GM18502 (cell line): ENCODE data around the gene CELF4.

Source experiments
- ATAC-seq: cut with Tn5 transposase; IDR thresholded peaks from one replicate; pipeline ENCODE4 v1.9.1; 2021; ENCODE audit warnings: mild to moderate bottlenecking; ENCODE audit not compliant: unreplicated experiment, poor library complexity

The CELF4 gene

DNA sequence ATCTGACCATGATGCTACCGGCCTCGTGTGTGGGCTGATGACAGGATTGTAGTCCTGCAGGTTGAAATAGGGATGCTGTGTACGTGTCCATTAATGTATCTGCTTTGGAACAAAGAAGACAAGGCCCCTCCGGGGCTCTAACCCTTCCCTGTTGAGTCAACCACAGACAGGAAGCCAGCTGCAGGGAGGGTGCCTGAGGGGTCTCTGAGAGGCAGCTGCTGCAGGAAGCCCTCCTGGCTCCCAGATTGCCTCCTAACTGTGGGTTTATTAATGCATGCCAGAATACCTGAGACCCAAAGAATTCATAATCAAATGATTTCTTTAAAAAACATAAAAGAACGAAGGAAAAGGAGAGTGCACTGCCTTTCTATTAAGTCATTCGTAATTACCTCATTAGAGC is 140.4 kb downstream of the CELF4 start:
- ATAC-seq, result no peak

DNA sequence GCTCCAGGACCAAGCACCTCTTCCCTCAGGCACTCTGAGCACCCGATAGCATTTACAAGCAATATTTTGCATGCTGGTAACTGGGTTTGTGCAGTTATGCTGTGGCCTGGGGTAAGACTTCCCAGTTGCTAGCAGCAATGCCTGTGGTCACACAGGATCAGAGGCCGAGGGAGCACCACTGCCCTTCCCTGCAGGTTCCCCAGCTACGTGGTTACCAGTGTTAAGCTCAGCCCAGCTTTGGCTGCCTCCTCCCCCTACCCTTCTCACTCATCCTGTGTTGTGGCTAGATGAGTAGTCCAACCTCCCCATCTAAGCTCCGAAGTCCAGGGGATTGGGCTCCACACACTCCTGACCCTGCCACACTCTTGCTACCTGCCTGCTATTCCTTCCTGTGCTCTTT is 141.1 kb downstream of the CELF4 start:
- ATAC-seq, result no peak

DNA sequence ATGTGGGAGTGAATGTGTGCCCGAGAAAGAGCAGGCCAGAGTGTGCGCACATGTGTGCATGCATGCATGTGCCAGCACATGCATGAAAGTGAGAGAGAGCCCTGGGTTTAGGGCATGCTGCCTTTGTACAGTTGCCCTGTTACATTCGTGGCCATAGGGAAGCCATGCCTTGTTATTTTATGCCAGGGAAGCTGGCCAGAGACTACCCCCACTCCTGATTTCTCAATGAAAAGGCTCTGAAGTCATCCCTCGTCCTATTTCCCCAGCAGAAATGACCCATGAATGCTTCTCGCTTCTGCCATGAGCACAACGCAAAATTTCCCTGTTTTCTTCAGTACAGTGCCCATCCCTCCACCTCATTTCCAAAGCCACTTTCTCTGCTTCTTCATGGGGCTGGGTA is 143.0 kb downstream of the CELF4 start:
- no peak for ATAC-seq

DNA sequence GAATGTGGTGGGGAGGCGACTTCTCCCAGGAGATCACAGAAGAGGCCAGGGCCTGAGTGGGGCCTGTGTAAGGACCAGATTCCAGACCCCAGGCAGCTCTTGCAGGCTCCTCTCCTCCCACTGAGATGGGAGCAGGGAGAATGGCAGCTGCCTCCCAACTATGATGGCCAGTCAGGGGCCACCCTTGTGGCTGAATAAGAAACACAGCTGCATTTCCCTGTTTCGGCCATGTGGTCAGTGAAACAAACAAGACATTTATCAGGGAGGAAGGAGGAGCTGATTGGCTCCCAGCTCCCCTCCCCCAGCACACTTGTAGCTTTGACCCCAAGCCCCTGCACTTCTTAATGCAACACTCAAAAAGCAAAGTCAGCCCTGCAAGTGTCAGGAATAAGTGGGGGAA is 143.5 kb downstream of the CELF4 start:
- no peak for ATAC-seq

DNA sequence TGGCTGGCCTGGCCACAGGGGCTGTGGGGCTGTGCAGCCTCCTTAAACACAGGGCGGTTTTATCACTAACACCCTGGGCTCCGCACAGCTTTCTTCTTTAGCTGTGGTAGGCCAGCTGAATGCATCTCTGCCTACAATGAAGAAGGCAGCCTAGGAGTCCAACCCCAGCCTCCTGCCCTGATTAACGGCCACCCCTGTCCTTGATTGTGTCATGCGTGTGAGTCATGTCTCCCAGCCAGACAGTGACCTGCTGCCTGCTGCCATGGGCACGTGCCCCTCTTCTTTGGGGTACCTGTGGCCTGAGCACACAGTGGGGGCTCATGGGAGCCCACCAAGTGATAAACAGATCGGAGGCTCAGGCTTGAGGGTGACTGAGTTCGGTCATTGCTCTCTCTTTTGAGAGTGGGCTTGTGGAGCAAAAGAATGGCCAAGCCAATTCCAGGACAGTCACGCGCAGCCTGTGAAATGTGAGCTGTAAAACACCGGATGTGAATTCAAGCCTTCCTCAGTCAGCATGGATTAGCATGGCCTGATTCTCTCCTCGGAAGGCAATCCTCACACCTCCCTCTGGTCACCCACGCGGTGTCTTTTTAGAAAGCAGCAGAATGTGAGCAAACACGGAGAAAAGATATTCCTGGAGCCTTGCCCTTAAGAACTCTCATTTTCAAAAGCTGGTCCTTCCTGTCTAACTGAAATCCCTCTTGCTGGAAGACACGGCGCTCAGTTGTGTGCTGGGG is 144.1 kb downstream of the CELF4 start:
- no peak for ATAC-seq

DNA sequence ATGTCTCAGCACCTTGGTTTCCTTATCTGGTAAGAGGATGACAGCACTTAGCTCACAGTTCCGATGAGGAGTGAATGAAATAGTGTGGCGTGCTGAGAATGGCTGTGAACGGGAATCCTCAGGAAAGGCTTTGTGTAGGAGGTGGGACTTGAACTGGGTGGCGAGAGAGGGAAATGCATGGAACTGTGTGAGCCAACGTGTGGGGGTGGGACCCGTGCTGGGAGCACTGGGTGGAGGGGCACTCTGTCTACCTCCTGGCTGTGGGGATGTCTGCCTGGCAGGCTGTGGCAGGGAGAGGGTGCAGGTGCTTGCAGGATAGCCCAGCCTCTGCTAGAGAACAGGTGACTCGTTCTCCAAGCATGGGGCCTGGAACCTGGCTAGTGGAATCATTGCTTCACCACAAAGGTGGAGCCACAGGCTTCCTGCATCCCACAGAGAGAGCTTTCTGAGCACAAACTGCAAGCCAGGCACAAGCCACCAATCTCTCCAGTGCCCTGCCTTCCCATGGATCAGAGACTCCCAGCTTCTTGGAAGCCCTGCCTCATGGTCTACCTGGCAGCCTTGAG is 145.2 kb downstream of the CELF4 start:
- ATAC-seq, result no peak

DNA sequence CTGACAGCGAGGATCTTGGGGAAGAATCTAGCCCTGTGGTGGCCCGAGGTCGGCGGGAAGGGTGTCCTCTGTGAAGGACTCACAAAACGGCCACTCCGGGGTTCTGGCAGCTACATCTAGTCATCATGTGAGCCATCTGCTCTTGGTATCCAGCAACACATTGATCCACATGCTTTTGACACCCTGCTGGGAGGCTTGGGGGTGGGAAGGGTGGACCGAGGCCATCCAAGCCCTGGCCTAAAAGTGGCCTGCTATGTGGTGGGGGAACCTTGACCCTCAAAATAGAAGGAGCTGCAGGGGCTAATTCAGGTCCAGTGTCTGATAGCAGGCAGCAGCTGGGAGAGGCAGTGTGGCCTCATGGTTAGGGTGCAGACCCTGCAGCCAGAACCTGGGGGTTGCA is 145.7 kb downstream of the CELF4 start:
- ATAC-seq, result no peak

DNA sequence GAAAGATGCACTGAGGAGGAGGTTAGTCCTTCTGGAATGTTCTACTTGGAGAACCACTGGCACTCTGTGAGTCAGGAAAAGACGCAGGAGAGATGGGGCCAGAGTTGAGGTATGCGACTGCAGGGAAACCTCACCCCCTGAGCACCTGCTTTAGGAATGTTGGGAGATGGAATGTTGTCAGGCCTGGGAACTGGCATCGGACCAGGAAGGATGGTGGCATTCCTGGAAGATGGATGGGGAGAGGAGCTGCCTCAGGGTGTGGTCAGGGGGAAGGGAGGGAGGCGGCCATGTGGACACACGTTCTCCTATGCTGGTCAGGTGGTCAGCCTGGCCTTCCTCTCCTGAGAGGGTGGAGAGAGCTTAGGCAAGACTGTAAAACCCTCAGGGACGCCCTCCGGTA is 146.3 kb downstream of the CELF4 start:
- no peak for ATAC-seq

DNA sequence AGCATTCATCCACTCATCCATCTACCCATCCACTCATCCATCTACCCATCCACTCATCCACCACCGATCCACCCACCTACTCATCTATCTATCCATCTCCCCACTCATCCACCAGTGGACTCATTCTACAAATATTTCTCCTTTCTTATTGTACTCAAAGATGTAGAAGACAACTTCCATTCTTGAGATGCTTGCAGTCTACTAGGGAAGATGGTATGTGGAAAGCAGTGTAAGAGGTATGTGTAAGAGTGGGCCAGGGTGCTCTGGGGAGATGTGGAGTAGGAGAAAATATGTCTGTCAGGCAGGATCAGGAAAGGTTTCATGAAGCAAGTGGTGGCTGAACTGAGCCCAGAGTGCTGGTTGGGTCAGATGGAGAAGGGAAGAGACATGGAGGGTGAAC is 150.8 kb downstream of the CELF4 start:
- ATAC-seq, result no peak

DNA sequence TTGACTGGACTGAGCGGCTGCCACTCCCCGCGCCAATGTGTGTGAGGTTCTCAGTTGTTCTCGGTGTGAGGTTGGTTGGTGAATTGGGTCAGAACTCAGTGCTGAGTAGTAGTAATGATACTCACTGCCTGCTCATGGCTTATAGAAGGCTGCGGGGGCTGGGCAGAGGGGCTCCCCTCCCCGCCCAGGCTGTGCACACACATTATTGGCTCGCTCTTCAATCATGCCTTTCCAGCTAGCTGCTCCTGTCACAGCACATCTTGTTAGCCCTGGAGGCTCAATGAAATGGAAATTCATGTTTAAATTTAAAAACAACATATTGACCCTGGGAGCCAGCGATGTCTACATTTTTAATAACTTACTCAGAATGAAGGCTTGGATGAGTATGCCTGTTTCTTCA is 152.8 kb downstream of the CELF4 start:
- ATAC-seq, result no peak

DNA sequence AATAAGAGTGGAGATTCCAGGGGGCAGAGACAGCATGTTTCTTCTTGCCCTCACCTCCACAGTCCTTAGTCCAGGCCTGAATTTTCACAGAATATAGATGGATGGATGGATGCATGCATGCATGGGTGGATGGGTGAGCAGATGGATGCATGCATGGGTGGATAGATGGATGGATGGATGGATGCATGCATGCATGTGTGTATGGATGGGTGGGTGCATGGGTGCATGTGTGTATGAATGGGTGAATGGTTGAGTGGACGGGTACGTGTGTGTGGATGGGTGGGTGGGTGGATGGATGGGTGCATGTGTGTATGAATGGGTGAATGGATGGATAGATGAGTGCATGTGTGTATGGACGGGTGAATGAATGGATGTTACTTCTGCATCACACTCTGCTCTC is 153.3 kb downstream of the CELF4 start:
- ATAC-seq, result no peak

DNA sequence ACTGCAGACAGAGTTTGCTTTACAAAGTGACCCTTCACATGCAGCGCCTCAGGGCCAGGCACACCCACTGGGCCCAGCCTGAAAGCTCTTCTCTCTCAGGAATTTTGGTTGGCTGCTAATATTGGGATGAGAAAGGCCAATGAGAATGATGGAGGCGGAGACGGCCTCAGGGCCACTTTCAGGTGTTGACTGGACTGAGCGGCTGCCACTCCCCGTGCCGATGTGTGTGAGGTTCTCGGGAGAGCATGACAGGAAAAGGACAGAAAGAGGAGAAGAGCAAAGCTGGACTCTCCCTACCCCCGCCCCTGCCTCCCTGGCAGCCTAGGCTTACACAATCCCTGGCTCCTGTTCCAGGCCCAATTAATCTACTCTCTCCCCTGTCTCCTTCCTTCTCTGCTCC is 155.7 kb downstream of the CELF4 start:
- ATAC-seq, result no peak

DNA sequence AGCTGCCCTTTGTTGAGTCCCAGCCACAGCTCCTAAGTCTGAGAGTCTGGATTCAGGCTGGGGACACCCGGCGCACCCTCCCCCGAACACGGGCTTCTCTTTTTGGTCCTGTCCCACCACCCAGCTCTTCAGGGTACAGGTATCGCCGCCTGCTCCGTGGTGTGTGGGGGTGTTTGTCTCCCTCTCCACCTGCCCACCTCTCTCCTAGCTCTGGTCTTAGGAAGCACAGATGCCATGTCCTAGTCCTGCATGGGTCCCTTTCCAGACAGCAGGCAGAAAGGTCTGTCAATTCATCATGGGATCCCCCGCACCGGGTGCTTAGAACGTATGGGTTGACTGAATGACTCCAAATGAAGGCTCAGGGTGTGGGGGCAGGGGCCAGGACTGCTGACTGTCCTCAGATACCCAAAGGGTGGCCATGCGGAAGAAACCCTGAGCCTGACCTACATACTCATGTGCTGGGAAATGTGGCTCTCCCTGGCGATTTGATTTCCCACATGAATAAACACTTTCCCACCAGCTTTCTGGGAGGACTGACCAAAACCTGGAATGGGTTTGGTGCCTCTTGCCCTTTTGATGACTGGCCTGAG is 156.8 kb downstream of the CELF4 start:
- no peak for ATAC-seq

DNA sequence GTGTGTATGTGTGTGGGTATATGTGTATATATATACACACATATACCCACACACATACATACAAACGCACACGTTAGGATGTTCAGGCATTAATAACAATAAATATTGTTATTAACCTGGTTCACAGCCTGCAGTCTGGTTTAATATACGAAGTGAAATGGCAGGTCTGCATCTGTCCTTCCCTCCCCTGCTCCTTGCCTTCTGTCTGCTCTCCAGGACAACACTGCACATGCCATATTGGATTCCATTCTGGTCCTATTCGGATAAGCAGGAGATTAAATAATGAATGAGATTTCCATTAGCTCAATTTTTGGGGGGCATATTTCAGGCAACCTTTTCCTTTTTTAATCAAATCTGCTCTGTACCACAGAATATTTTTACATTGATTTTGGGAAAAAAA is 158.0 kb downstream of the CELF4 start:
- ATAC-seq, result no peak

DNA sequence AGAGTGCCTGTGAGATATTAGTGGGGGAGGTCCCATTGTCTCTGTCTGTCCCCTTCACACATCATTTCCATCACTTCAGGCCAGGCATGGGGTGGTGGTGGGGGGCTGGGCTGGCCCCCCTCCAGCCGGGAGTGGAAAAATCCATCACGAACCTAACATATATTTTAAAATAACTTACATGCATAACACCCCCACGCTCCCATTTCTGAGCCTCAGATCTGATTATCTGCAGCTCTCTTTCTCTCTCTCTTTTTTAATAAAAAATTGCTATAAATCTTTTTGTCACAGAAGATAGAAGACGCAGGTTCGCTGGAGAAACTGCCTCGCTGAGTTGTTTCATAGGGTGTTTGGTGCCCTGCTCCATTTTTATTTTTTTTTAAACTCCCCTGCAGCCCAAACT is 159.8 kb downstream of the CELF4 start:
- no peak for ATAC-seq

DNA sequence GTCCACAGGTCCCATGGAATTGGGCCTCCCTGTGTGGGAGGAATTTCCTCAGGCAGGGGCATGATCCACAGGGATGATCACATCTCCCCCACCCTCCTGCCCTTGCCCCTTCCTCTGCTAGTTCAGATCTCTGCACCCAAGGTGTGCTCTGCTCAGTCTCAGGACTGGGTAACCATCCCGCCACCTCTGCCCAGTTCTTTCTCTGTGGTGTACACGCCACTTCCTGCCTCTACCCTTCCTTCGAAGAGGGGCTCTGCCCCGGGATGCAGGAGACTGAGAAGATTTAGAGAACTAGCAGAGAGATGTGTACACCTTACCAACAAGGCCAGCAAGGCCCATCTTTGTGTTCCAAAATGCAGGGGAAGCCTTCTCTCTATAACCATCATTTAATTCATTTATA is 160.4 kb downstream of the CELF4 start:
- no peak for ATAC-seq

DNA sequence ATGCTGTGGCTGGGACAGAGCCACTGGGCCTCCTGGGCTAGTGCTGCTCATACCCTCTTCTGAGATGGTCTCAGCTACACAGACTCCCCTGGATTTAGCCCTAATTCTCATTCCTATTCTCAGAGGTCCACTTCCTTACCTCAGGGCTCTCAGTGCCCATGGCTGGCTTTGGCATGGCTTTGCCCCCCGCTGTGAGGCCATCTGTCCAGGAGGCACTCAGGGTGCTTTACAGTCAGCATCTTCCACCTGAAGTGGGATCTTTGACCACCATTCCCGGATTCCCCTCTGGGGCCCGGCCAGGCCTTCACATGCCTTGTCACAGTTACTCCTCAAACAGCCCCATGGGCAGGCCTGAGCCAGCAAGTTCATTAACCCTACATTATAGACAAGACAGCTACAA is 161.8 kb downstream of the CELF4 start:
- no peak for ATAC-seq

DNA sequence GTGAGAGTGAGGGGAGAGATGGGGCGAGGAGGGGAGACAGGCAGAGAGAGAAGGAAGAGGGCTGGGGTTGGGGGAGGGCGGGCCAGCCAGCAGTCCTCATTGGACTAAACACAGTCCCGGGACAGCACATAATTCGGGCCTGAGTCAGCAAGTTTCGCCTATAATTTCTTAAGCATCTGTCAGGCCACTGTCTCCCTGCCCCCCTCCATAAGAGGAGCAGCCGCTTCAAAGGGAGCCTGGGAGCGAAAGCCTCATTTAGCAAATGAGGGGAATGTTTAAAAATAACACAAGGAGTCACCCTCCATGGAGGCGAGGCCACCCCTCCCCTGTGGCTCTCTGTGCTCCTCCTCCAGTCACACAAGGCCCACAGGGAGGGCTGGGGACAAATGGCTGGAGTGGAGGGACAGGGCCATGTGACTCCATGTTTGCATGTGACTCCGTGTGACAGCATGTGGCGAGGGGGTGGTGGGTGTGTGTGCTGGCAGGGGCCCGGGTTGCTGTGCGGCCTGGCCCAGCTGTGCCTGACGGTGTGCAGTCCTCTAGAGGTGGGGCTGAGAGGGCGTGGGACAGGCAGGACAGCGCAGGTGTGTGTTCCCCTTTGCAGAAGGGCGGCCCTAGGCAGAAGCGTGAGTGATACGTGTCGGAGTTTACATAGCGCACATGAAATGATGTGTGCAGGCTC is 162.4 kb downstream of the CELF4 start:
- no peak for ATAC-seq

DNA sequence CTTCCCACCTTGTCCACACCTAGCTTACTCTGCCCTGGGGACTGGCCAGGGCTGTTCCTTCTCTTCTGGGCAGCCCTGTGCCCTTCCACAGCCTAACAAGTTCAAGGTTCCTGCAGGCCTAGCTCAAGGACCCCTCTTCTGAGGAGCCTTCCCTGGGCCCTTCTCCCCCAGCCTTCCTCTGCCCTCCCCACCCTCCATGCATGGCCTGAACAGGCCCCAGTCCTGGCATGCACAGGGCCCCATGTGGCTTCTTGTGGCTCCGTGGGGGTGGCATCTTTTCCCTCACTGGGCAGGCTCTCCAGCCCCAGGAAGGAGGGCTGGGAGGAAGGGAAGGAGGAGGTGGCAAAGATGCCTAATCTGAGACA is 162.9 kb downstream of the CELF4 start:
- no peak for ATAC-seq

DNA sequence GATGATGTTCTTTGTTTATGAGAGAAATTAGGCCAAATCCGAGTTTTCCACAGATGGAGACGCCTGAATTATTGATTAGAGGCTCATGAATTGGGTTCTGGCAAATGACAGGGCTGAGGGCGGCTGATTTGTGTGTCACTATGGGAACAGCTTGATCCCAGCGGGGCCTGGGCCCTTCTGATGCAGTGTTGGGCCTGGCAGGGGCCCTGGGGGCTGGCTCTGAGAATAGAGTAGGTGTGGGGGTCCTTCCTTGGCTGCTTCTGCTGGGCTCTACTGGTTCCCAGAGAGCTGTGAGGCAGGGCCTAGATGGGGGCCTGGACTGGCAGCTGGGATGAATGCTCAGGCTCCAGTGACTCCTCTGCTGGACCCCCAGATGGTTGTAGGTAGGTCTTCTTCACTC is 164.8 kb downstream of the CELF4 start:
- no peak for ATAC-seq

DNA sequence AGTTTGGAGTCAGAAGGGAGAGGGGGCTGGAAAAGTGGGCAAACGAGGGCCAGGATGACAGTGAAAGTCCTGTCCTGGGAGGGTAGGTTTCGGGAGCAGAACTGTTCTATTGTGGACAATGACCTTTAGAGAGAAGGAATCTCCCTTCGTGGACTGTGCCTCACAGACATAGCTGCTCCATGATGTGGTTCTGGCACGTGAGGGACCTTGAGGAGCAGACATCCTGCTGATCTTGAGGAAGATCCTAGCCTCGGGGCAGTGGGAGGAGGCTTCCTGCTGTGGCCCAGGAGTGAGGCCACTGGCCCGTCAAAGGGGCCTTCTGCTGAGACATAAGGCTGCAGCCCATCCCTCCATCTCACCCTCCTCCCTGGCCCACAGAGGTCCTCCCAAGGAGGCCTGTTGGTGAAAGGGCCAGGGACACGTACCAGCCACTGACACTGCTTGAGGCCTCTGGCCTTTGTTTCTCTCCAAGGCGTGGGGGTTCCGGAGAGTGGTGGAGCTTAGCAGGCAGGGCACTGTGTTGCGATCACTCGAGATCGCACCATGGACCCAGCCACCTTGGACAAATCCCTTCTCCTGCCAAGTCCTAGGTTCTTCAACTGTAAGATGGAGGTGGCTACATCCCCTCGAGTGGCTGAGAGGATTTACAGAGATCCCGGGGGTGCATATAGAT is 167.2 kb downstream of the CELF4 start:
- no peak for ATAC-seq
